HG03575 (cell line): ENCODE data around the gene FGF9.

Experiments
- ATAC-seq: cut with Tn5 transposase; IDR thresholded peaks from one replicate; pipeline ENCODE4 v1.9.1; 2021; ENCODE audit not compliant: unreplicated experiment, insufficient number of reproducible peaks, low FRiP score; ENCODE audit errors: extremely low read depth

The FGF9 gene

DNA sequence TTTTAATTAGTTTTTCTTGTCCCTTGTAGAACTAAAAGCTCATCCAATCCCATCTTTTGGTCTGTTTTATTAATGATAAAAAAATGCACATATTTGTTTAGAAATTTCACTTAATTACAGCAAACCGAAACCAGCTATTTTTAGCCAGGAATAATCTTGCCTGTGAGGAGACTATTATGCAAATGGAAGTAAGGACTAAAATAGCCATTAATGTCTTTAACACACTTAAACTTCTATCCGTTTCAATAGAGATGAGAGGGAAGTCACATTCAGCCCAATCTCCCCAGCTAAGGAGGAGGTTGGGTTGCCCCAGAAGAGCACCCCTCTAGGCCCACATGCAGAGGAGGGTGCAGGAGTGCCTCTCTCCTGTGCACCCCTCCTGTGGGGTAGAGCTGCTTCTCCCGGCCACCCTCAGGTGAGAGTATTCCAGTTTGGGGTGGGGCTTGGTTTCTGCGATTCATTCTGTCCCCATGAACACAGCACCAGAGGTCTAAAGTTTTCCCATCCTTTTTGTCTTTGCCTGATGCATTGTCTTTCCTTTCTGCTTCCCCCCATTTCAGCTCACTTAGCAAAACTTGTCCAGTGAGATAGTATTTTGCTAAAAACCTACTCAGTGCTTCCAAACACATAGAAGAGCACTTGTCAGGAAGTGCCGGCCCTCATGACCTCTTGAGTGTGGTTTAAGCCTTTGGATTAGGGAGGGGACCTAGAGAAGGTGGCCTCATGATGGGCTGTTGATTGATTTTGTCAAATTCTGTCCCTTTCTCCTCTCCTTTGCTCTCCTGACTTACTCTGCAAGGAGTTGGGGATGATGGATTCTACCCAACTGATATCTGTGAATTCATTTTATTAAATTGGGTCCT lies 28.2 kb downstream of the FGF9 start:
- ATAC-seq: no peak

DNA sequence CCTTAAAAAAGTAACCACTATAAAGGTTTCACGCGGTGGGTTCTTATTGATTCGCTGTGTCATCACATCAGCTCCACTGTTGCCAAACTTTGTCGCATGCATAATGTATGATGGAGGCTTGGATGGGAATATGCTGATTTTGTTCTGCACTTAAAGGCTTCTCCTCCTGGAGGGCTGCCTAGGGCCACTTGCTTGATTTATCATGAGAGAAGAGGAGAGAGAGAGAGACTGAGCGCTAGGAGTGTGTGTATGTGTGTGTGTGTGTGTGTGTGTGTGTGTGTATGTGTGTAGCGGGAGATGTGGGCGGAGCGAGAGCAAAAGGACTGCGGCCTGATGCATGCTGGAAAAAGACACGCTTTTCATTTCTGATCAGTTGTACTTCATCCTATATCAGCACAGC lies 30.6 kb downstream of the FGF9 start:
- ATAC-seq: no peak

GRCh38 chr13:21703846-21704245 lies 33.0 kb downstream of the FGF9 start:
- ATAC-seq: no peak

DNA sequence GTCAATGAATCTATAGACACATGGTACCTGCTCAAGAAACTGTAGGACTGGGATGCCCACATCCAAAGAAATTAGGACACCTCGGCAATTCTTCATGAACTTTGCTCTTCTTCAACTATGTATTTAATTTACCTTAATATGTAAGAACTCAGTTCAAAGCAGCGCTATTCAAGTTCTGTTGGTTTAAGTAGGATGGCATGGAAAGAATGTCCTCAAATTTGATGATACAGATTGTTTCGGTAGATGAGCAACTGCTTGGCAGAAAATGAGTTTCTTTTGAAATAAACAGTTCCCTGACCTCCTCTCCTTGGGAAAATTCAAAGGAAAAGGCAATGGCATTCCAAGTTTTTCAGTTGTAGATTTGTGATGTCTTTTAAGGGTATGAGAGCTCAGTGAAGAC lies 36.7 kb downstream of the FGF9 start:
- no peak for ATAC-seq

- ATAC-seq: no peak
These were observed 38.8 kb downstream of the FGF9 start for GRCh38 chr13:21709697-21710096.

- no peak for ATAC-seq
These were observed 39.3 kb downstream of the FGF9 start for GRCh38 chr13:21710163-21710562.

DNA sequence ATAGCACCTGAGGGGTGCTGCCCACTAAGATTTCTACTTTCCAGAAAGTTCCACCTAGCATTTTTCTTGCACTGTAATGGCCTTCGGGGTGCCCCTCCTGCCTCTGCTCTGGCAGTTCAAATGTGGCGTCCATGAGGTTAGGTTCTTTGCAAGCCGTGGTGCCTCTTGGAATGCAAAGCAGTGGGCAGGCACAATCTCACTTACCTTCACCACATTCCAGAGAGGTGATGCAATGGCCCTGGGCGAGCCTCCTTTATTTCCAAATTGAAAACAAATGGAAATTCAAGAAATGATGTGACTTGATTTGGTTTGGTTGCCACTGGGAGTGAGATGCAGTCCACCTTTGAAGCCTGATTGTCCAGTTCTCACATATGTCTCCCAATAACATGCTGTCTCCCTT lies 46.9 kb downstream of the FGF9 start:
- ATAC-seq: no peak

DNA sequence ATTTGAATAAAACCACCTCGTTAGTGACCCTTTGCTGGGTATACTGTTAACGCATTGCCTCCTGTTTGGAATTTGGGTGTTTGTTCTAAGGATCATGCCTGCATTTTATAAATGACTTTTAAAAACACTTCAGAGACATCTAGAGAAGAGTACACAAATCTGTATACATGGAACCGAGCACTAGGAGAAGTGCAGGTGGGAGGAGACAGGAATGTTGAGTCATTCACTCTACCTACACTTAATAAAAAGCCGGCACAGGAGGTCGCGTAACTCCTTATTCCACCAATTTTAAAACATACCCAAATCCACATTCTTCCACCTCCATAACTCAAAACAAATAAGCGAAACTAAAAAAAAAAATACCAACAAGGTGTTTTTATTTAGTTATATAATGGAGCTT lies 48.6 kb downstream of the FGF9 start:
- ATAC-seq: no peak

- no peak for ATAC-seq
These were observed 53.1 kb downstream of the FGF9 start for GRCh38 chr13:21723807-21724505.

DNA sequence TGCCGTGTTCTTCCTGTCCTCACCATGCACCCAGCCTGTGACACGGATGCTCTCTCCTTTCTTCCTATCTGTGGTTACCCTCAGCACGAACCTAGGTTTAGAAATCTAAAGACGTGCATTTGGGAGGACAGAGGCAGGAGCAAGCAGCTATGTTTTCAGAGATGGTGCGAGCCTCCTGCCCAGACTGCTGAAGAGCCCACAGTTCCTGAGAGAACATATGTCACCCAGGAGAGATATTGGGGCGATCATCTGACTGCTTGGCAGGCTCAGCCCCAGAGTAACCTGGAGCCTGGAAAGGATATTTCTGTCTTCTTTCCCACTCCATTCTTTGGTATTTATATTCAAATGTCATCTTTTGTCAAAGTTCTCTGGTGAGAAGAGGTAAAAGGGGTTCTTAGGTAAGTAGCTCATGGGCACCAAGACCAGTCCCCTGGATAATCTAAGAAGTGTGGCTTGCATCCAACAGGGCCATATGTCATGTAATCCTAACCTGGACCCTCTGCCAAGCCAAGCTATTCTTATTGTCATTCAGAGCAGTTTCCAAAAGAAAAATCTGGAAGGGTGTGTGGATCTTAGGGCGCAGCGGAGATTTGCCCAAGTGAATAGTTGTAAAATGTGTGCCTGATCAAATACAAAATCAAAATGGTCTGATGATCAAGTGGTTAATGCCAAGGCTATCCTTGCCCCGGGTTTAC lies 59.5 kb downstream of the FGF9 start:
- ATAC-seq: no peak

- ATAC-seq: no peak
These were observed 62.8 kb downstream of the FGF9 start for GRCh38 chr13:21733475-21734263.

DNA sequence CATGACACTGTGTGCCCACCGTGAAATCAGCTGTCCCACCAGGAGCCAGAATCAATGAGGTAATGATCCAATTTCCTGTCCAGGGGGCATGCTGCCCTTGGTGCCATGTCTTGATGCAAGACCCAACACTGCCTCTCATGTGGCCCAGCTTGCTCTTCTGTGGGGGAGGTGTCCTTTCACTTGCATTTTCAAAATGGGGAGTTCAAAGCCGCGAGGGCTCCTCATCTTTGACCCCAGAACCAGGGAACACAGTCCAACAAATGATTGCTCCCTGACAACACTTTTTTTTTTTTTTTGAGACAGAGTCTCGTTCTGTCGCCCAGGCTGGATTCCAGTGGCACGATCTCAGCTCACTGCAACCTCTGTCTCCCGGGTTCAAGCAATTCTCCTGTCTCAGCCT lies 64.1 kb downstream of the FGF9 start:
- no peak for ATAC-seq

DNA sequence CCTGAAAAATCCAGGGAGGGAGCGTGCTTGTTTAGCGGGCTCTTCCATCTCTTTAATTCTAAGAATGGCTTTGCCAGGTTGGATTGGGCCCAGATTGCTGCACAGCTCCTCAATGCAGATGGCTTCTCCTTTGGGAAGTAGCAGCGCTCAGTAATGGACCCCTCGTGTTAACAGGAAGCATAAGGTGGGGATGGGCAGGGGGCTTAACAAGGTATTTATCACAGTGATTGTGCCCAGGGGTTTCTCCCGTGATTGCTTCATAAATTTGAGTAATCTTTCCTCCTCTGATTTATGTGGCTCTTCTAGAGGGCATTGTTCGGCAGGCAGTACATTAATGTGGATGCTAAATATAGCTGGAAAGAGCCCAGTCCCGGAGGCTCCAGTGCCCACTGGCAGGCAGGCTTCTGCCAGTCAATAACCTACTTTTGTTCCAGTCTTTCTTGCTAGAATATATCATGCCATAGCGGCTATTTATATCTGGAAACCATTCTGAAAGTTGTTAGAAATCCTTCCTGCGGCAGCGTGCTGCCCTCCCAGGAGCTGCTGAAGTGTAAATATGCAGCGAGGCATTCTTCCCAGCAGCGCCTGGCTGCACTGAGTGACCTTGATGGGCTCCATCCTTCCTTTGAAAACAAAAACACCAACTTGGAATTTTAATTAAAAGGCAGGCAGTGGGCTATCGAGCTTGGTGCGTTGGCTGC lies 65.0 kb downstream of the FGF9 start:
- no peak for ATAC-seq

- ATAC-seq: no peak
These were observed 66.1 kb downstream of the FGF9 start for GRCh38 chr13:21736926-21737325.

DNA sequence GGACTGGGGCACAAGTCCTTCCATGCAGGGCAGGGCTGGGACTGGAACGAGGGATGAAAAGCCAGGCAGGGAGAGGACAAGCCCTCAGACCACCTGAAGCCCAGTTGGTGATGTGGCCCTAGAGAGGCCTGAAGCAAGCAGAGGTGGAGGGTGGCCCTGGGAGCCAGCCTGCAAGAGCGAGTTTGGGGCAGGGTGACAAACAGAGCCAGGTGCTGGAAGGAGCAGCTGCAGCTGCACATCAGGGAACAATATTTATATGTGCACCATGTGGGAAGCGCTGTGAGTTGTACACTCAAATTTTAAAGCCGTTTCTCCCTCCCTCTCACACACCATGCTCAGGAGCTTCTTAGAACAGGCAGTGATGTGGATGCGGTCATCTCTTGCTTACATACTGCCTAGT lies 67.8 kb downstream of the FGF9 start:
- no peak for ATAC-seq

DNA sequence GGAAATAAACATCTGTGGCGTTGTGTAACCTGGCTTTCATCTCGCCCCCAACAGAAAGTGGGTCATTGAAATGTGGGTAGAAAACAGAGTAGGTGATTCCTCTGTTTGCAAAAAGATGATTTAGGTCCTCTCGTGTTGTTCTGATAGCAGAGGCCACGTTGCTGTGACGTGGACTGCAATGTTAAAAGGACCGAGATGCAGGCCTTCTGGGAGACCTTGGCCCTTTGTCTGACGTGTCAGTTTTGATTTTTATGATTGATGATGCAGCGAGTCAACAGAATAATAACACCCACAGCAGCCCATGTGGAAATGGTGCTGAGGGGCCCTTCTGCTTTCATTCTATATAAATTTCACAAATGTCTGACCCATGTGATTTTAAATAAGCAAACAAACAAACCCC lies 68.9 kb downstream of the FGF9 start:
- no peak for ATAC-seq

- ATAC-seq: no peak
These were observed 70.6 kb downstream of the FGF9 start for GRCh38 chr13:21741396-21741979.

- no peak for ATAC-seq
These were observed 71.2 kb downstream of the FGF9 start for GRCh38 chr13:21742096-21742495.
